GM21529 (cell line): ENCODE data around the gene TNK1.

Source experiments
- ATAC-seq: cut with Tn5 transposase; IDR thresholded peaks from one replicate; pipeline ENCODE4 v1.9.1; 2021; ENCODE audit not compliant: unreplicated experiment

Gene TNK1

DNA sequence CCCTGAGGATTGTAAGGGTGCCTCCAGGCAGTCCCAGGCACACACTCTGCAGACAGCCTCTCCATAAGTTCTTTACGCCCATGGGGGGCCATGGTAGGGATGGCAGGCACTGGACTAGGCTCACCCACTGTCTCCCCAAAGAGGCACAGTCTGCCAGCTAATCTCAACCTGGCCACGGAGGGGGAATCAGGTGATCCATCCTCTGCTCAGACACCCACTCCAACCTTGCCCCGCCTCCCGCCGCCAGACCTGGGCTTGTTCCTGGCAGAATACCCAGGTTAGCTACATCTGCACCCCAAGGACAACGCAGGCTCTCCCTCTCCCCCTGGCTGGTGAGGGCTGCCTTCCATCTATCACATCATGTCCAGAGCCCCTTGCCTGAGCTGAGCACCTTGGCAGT lies 28.0 kb downstream of the TNK1 start:
- ATAC-seq, result no peak

DNA sequence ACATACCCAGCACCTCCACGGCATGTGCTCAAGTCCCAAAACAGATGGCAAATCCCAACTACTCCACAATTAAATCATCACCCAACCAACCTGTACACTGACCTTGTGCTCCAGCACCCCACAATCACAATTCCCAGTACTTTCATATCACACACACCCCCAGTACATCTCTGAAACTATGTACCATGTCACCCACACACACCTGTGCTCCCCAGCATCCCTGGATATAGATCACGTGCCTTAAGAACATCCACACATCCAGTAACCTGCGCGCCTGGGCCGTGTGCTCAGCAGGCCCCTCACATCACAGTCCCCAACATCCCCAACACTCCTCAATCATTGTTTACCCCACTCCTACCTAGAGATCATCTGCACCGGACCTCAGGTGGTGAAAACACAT lies 28.8 kb downstream of the TNK1 start:
- no peak for ATAC-seq

DNA sequence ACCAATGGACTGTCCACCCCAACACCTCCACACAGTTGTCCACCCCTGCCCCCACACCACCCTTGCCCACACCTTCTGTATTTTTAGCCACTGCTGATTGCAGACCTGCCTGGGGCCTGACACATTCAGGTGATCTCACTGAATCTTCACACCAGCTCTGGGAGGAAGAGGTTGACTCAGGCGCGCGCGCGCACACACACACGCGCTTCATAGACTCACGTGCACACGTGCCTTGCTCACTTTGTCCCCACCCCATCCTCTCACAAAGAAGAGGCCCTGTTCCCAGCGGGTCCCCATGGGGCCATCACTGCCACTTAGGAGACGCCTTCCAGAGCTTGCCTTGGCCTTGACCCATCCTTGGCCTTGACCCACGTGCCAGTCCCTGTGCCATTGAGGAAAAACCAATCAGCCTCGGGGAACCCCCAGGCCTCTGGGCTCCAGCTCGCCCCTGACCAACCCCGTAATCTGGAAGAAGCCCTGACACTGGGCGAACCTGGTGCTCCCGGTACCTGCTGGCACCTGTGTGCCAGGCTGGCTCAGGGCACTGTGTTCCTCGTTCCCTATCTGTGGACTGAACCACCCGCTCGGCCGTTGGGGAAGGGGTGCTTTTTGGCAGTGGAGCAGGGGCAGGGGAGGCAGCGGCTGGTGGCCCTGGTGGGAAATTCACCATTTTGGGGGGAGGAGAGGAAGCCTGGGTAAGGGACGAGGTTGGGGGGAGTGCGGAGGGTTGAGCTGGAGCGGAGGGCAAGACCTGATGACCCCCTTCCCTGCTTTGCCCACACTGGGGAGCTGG lies 29.9 kb downstream of the TNK1 start:
- no peak for ATAC-seq

- no peak for ATAC-seq
Measured at GRCh38 chr17:7411427-7411750, 30.5 kb downstream of the TNK1 start.

DNA sequence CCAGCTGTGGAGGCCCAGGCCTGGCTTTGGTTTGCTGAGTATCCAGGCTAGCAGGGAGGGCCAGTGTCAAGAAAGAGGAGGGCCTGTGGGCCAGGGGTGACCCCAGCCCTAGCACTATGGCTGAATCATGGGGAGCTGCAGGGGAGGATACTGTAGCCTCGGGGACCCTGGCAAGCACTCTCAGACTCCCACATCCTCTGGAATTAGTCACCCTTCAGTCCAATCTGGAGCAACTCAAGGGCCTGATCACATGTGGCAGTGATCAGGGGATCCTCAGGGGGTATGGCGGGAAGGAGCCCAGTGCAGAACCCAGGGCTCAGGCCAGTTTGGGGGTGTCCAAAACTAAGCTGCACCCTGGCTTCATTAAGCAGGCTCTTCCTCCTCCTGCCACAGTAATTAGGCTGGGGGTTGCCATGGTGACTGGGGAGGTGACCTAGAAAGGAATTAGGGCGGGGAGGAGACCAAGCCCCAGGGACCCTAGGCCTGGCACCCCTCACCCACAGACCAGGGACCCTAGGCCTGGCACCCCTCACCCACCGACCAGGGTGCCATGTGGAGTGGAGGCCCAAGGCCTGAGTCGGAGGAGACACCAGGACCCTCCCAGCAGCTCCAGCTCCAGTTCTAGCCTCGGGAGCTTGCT lies 32.6 kb downstream of the TNK1 start:
- ATAC-seq, result no peak

- ATAC-seq, result no peak
Measured at GRCh38 chr17:7414837-7415236, 33.9 kb downstream of the TNK1 start.

DNA sequence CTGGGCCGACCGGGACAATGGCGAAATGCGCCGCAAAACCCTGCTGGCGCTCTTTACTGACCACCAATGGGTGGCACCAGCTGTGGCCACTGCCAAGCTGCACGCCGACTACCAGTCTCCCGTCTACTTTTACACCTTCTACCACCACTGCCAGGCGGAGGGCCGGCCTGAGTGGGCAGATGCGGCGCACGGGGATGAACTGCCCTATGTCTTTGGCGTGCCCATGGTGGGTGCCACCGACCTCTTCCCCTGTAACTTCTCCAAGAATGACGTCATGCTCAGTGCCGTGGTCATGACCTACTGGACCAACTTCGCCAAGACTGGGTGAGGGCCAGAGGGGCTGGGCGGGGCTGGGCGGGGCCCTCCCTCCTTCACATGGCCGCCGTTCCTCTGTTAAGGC lies 34.9 kb downstream of the TNK1 start:
- ATAC-seq, result no peak

GRCh38 chr17:7416323-7416722 lies 35.4 kb downstream of the TNK1 start:
- no peak for ATAC-seq

GRCh38 chr17:7417056-7417655 lies 36.3 kb downstream of the TNK1 start:
- ATAC-seq, result no peak

DNA sequence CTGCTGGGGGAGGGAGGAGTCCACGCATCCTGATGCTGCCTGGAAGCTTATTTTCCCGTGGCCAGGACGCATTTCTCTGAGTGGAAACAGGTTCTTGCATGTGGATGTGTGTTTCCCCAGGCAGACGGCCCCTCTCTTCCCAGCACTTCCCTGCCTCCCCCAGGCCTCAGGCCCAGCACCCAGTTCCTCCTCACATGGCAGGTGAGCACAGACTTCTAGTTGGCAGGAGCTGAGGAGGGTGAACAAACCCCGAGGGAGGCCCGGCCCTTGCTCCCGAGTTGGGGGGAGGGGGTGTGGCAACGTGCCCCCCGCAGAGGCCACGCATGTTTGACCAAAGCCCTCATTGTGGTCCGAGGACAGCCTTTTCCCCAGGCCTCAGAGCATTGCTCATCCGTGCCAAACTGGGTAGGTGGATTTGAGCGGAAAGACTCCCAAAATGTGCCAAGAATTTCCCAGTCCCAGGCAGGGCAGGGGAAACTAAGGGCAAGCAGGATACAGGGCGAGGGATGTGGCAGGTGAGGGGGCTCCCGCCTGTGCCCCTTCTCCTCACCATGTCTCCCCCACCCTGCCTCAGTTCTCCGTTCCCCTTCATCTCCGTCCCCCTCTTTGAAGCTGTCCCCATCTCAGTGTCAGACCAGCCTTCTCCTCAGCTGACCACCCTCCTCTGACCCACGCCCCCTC lies 37.7 kb downstream of the TNK1 start:
- ATAC-seq, result no peak

DNA sequence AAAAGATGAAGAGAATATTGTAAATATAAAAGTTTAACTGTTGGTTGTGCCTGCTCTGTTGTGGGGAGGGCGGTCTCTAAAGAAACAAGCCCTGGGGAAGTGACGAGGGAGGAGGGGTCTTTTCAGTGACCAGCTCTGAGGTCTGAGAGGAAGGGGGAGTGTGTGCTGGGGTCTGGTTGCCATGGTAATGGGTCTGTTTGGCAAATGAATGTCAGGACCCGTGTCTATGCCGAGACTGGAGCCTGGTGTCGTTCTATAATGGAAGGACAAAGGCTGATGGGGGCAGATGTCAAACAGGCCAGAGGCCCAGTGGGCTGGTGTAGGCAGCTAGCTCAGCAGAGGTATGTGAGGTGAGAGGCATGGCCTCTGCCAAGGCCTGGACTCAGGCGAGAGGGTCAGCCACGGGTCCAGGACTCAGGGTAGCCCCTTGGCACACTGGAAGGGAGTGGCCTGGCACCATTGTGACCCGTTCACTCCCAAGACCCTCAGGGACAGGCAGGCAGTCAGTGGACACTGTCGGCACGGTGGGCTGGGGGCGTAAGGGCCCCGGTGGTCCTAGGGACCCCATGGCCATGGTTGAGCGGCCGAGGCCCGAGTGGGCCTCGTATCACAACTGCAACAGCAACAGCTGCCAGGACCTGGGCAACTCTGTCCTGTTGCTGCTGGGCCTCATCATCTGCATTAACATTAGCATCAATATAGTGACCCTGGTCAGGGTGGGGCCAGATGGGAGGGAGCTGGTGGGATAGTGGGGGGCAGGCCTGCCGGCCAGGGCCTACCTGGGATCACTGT lies 39.1 kb downstream of the TNK1 start, which contains the start of gene SPEM1:
SPEM1 (plus strand) TSS at position 506 of the 792 bp plus-strand sequence; CDS start at position 567, 61 bp downstream.
- ATAC-seq, result no peak

DNA sequence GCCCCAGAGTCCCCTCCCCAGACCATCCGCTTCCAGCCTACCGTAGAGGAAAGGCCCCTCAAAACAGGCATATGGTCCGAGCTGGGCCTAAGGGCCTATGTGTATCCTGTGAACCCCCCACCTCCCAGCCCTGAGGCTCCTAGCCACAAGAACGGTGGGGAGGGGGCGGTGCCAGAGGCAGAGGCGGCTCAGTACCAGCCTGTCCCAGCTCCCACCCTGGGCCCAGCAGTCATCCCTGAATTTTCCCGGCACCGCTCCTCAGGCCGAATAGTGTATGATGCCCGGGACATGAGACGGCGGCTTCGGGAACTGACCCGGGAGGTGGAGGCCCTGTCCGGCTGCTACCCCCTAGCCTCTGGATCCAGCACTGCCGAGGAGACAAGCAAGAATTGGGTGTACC lies 40.3 kb downstream of the TNK1 start:
- ATAC-seq, result no peak

DNA sequence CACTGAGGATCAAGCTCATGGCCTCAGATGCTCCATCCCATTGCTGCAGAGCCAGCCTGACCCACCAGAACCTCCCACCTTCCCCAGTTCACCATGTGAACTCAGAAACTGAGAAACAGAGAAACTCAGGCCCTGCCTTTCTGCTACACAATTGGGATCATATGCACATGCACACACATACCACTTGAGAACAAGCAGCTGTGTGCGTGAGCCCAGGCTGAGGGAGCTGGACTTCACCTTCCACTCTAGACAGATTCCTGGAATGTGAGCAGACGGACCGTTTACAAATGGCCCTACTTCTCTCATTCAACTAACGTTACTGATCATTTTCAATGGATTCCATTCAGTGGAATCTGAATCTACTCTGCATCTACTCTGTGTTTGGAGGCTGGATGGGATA lies 42.8 kb downstream of the TNK1 start:
- ATAC-seq, result no peak

DNA sequence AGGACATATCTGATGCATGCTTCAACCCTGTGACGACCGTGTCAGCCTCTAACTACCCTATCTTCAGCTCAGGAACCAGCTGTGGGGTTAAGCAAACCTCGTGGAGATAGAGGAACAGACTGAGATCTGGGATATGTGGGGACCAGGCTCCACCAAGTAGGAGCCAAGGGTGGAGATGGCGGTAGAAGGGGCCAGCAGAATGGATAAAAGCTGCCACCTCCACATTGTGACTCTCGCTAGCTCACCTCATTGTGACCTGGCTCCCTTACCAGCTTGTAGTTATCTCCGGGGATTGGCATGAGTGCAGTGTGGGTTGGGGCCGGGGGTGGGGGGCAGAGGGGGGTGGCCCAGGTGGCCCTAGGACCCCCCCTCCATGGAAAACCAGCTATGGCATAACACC lies 44.4 kb downstream of the TNK1 start, which contains the start of gene SPEM2:
SPEM2 (plus strand) TSS at position 301 of the 400 bp plus-strand sequence; CDS start at position 374, 73 bp downstream.
- ATAC-seq, result no peak

DNA sequence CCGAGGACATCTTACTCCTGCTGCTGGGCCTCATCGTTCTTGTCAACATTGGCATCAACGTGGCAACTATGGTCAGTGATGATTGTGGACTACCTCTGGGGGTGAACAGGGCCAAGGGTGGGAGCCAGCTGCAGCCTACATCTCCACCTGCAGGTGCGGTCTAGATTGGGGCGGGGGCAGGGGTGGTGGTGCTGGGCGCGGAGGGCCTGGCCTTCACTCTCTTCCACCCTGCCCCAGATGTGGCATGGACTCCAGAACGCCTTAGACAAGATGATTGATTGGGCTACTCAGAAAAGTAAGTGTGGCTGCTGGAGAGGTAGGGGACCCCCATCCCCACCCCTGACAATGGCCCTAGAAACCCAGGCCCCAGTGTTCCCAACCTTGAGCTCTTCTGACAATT lies 44.9 kb downstream of the TNK1 start:
- ATAC-seq, result no peak

- ATAC-seq, result no peak
Measured at GRCh38 chr17:7426203-7426863, 45.4 kb downstream of the TNK1 start.

GRCh38 chr17:7426896-7427489 lies 46.1 kb downstream of the TNK1 start:
- ATAC-seq, result no peak

DNA sequence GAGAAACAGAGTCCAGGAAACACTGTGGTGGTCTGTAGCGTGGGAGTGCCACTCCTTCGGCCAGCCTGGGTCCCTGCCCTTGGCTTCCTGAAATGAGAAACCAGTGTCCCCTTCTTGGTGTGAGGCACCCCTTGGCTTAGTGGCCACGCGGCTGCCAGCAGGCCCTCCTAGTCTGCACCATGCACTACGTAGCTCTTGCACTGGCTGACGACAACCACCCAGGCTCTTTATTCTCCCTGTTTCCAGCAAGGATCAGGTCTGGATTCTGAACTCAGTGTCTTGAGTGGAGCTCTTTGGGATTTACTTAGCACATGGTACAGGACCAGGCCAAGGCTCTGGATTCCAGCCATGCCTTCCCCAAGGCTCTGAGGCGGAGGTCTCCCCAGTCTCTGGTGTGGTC lies 46.7 kb downstream of the TNK1 start:
- ATAC-seq, result no peak

DNA sequence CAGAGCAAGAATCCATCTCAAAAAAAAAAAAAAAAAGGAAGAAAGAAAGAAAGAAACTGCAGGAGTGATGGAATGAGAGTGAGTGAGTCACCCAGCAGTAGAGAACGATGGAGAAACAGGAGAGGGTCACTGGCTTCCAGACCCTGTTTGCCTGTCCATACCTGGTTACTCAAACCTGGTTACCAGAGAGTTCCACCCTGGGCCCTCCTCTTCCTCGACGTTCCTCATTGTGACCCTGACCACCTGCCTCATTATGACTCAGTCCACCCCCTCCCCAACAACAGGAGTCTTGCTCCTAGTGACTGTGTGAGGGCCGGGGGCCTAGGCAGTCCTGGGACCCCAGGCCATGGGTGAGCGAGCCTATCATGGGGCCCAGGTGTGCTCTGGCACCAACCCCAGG lies 47.7 kb downstream of the TNK1 start, which contains the start of gene SPEM3:
SPEM3 (plus strand) TSS at position 301 of the 400 bp plus-strand sequence; CDS start at position 347, 46 bp downstream.
- ATAC-seq, result no peak

GRCh38 chr17:7429722-7430121 lies 48.8 kb downstream of the TNK1 start:
- no peak for ATAC-seq
